ENCODE data around the gene MIPOL1. TPM values are rescaled to one million over a fixed set of nuclear protein-coding genes. Genes with fewer than 3 reads are reported as not detected.

MIPOL1 gene
- total RNA-seq, 1 donor: 14.7 TPM

DNA sequence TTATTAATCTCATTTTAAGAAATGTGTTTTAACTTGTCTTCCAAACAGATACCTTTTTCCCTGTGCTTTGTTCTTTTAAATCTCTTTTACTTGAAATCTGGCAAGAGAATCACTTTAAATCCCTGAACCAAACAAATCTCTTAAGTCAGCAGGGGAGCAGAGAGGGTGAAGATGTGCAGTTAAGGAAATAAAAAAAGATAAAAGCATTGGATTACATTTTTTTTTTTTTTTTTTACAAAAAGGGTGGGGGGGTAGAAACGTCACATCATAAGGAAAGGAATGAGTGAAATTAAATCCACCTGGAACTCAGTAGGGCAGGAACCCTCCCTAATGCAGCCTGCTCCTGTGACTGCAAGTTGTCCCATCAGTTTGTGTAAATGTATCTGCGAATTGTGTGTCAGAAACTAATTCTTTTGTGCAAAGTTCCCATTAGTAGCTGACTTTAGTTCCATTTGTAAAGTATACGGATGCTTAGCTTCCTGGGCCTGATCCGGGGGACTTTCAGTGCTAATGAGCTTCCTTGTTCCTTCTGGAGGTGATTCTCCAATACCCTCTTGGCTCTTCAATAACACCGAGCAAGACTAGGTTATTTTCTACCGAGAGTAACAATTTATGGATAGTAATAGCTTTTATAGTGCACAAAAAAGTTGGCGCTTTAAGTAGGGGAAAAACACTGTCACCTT, 399.2 kb downstream of the MIPOL1 start:
- no peak overlapping the region for H3K4me3 ChIP-seq (ENCODE audit: low read depth, low read length)
- TF ChIP-seq, protein P1, sequence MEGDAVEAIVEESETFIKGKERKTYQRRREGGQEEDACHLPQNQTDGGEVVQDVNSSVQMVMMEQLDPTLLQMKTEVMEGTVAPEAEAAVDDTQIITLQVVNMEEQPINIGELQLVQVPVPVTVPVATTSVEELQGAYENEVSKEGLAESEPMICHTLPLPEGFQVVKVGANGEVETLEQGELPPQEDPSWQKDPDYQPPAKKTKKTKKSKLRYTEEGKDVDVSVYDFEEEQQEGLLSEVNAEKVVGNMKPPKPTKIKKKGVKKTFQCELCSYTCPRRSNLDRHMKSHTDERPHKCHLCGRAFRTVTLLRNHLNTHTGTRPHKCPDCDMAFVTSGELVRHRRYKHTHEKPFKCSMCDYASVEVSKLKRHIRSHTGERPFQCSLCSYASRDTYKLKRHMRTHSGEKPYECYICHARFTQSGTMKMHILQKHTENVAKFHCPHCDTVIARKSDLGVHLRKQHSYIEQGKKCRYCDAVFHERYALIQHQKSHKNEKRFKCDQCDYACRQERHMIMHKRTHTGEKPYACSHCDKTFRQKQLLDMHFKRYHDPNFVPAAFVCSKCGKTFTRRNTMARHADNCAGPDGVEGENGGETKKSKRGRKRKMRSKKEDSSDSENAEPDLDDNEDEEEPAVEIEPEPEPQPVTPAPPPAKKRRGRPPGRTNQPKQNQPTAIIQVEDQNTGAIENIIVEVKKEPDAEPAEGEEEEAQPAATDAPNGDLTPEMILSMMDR (IDR thresholded peaks at IDR 0.05; ENCODE audit: insufficient read depth, low read depth, low read length): no peak
- no peak for DNase-seq (ENCODE audit: low read depth)

DNA sequence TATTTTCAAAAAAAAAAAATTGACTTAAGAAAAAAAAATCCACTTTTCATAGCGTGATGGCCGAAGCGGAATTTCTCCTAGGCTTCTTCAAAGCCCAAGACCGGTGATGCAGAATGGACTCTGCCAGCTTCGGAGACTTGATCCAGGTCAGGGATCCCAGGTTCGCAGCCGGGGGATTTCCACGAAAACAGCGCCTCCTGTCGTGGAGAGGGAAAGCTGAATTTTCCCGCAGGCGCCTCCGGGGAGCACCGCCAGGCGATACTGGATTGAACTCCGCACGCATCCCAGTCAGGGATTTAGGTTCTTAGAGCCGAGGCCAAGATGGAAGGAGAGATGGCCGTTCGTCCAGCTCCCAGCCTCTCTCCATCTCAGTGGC, 399.8 kb downstream of the MIPOL1 start:
- no peak overlapping the region for H3K4me3 ChIP-seq (ENCODE audit: low read depth, low read length)
- TF ChIP-seq, protein P1 (IDR thresholded peaks at IDR 0.05; ENCODE audit: insufficient read depth, low read depth, low read length): peak; percentile 38
- DNase-seq (ENCODE audit: low read depth): no peak

GRCh38 chr14:37597914-37598746, 400.4 kb downstream of the MIPOL1 start:
- TF ChIP-seq, protein P1 (IDR thresholded peaks at IDR 0.05; ENCODE audit: insufficient read depth, low read depth, low read length): no peak
- H3K4me3 ChIP-seq (ENCODE audit: low read depth, low read length): no peak overlapping the region
- DNase-seq (ENCODE audit: low read depth): no peak

DNA sequence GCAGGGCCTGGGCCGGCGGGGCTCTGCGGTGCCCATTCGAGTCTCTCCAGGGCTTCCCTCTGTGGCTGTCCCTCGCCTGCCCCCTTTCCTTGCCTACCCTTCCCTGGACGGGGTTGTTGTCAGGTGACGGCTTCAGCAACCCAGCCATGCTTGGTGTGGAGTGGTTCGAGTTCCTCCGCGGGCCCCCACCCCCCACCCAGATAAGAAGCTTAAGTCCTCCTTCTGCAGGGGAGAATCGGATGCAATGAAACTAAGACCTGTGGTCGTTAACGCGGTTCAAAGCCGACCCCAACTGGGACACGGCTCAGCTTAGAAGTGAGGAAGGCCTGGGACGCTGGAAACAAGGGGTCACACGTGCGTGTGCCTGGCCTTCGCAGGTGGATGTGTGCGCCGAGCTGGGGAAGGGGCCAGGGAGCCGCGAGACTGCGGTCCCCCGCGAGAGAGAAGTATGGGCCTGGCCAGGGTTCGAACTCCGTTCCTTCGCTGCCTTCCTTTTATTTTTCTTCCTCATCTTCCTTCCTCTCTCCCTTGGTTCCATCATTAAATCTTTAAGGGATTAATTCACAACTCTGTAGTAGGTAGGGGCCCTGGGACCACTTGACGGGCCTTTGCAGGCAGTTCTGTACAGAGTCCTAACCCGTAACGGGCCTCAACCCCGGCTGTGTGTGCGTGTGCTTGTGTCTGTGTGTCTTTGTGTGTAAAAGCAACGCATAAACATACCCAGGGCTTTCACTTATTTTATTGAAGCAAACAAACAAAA, 401.2 kb downstream of the MIPOL1 start:
- TF ChIP-seq, protein P1 (IDR thresholded peaks at IDR 0.05; ENCODE audit: insufficient read depth, low read depth, low read length): no peak
- DNase-seq (ENCODE audit: low read depth): no peak

DNA sequence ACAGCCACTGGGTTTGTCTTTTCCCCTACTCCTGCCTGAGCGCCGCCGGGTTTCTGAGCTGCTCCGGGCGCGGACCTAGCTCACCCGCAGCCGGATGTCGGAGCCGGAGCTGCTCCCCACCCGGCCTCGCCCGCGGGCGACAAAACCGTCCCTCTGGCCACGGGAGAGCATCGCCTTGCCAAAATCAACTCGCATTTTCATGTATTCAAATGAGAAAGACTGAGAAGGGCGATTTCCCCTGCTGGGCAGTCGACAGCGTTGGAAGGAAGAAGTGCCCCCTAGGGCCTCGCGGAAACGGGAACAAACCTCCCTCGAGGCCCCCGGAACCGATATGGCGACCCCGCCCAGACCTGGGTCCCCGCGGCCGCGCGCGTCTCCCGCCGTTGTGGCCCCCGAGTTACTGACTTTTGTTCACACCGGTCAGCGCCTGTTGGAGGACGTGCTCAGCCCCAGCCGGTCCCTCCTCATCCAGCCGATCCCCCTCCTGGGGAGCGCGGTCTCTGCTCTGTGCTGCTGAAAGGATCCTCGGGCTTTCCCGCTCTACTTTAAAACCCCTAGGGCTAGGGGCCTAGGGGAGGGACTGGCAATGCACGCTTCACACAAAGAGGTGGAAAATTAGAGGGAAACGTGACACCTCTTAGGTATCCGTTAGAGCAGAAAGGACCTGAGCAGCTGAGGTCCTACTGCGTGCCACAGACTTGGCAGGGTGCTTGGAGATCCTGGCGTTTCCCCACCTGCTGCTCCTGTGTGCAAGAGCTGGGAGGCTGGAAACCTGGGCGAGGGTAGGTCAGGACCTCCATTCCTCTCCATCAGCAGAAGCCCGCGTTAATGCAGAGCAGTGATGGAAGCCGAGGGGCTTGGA, 402.0 kb downstream of the MIPOL1 start:
- TF ChIP-seq, protein P1 (IDR thresholded peaks at IDR 0.05; ENCODE audit: insufficient read depth, low read depth, low read length): no peak
- peak overlapping the region; percentile 12 for H3K4me3 ChIP-seq (ENCODE audit: low read depth, low read length)
- no peak for DNase-seq (ENCODE audit: low read depth)

More for the DNA sequence above, 401.2 kb downstream of the MIPOL1 start:
- no peak overlapping the region for H3K4me3 ChIP-seq (ENCODE audit: low read depth, low read length)

All from fibroblast of villous mesenchyme (primary cell).